Spleen (tissue), 7 donors: Measurements from ENCODE around the gene TMEM132D.

ENCODE experiments used
- CTCF ChIP-seq, 11 experiments: fragments of 200-600 bp in 7 of 11; fragments of 450-650 bp in 4 of 11; sonication (generic) in 4 of 11; IDR thresholded peaks in 8 of 11; conservative IDR thresholded peaks in 3 of 11; 1 replicate in 7 of 11; 2 replicates in 4 of 11; pipeline versions ENCODE4 v1.4.0 to v1.8.0; 2016 to 2021; ENCODE audit warnings: antibody characterized with exemption in 11 of 11, inconsistent platforms in 4 of 11, mild to moderate bottlenecking in 1 of 11
- POLR2AphosphoS5 ChIP-seq, 3 donors: sonication (generic); formaldehyde crosslinking; IDR thresholded peaks; one replicate each; pipeline ENCODE4 v1.5.1; 2017; ENCODE audit warnings: antibody characterized with exemption in 3 of 3
- donor health status: DM: no; HTN: no; CAD: no; lungs with moderate emphysema.
- donor health status: DM: no; HTN: no; CAD: no.
- donor health status: DM: no; HTN: no; CAD: no.

- TF ChIP-seq CTCF (IDR thresholded peaks at IDR 0.05 in 8 of 11, conservative IDR thresholded peaks at IDR 0.05 in 3 of 11) (no peak), POLR2AphosphoS5 (IDR thresholded peaks at IDR 0.05) (no peak)
These were observed 572.3 kb downstream of the TMEM132D start for GRCh38 chr12:129331356-129332085.
